NCI-H510A treated with DMSO at 0.1 percent for 48 hours (cell line): Measurements from ENCODE around the gene MATN4.

Experiments used
- DNase-seq: peaks from one replicate; lab custom pipeline; 2025; lab: John Stamatoyannopoulos, UW

Gene MATN4

GRCh38 chr20:45246109-45246508 is 62.0 kb downstream of the MATN4 start:
- no peak for DNase-seq
